Measurements from ENCODE around the gene CA12. TPM values are rescaled to one million over a fixed set of nuclear protein-coding genes. Genes with fewer than 3 reads are reported as not detected.

CA12 gene
- total RNA-seq, 2 donors from 2014 or later: 0.55 to 2.4 TPM

DNA sequence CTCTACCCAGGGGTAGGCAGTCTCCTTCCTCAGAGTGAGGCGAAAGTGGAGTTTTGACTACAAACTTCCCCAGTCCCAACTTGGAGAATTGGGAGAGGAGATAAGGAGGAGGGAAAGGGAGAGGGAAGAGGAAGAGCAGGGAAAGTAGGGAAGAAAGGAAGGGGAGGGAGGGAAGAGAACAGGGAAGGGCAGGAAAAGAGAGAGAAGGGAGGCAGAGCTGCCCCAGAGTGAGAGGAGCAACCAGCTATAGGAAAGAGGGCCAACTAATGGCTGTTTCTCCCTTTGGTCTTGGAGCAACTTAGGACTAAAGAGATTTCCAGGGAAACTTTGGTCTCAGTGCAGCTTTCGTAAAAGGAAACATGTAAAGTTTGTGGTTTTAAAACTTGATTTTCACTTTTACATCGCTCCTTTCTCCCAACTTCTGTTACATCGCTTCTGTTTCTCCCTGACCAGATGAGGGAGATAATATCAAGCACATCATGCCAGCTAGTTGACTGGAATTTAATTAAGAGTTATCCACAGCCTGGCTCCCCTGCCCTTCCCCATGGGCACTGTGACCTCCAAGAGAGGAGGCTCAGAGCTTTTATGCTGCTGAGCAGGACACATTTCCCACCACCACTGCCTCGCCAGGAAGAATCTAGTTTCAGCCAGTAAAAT, 1.4 kb downstream of the CA12 start:
- DNase-seq (no peak), ATAC-seq (replicated peaks in 1 of 2) (no peak)
- H3K4me1 Mint-ChIP-seq (ENCODE audit: low read depth): peaks cover 63% of the 10 kb centered on the region
- H3K4me3 Mint-ChIP-seq: peak overlapping the region; percentile 80 to 81
- H3K36me3 Mint-ChIP-seq (ENCODE audit: insufficient read depth in 2 of 2): peaks cover 0 to 3% of the 10 kb centered on the region in 2 donors
- no peak overlapping the region for H3K27ac Mint-ChIP-seq
- no peaks in the 10 kb centered on the region for H3K9me3 Mint-ChIP-seq
- H3K27me3 Mint-ChIP-seq (ENCODE audit: low read depth): peaks cover 76% of the 10 kb centered on the region

DNA sequence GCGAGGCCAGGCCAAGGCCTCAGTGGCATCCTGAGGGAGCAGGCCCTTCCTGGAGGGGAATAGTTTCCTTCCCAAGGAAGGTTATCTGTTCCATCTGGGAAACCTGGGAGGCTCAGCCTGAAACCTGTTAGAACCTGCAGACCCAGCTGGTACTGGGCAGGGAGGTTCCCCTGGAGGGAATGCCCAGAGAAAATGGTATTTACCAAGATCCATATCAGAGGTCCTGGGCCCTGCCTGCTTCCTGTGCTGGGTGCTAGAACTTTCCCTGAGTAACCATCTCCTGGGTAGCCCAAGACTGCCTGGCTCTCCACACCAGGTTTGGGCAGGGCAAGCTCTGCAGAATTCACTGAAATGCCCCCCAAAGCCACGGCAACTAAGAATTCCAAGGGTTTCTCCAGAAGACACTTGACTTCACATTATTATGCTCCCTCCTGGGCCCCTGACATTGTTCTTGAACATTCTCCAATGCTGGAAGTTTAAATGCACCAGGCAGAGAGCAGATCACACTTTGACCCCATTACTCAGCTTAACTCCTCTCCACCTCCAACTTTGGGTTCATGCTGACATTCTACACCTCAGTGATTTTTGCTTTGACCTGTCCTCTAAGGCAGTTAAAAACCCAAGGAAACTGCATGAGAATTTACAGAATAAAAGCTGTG, 2.0 kb downstream of the CA12 start:
- DNase-seq (no peak), ATAC-seq (replicated peaks in 1 of 2) (no peak)
- no peak overlapping the region for H3K27ac Mint-ChIP-seq
- no peak overlapping the region for H3K4me3 Mint-ChIP-seq
- no peaks in the 10 kb centered on the region for H3K36me3 Mint-ChIP-seq (ENCODE audit: insufficient read depth in 2 of 2)
- H3K9me3 Mint-ChIP-seq: no peaks in the 10 kb centered on the region
- H3K27me3 Mint-ChIP-seq (ENCODE audit: low read depth): peaks cover 69% of the 10 kb centered on the region
- peaks cover 70% of the 10 kb centered on the region for H3K4me1 Mint-ChIP-seq (ENCODE audit: low read depth)

DNA sequence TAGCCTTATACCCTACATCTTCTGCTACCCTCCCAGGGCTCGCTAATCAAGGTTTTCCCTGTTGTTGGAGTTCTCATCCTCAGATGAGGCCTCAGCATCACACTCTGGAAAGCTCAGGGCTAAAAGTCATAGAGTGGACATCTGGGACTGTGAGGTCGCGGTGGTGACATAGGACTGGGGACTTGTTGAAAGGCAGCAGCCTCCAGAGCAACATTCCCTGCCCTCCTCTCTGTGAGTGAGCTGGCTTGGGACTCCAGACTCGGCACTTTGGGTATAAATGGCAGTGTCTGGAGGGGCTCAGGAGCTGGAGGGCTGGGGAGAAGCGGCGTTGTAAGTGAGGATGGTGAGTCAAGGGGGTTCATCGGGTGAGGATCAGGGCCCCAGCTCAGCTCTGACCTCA, 2.7 kb downstream of the CA12 start:
- Mint-ChIP-seq H3K4me1 (ENCODE audit: low read depth) (peaks cover 72% of the 10 kb centered on the region), H3K9me3 (no peaks in the 10 kb centered on the region), H3K27me3 (ENCODE audit: low read depth) (peaks cover 63% of the 10 kb centered on the region), H3K36me3 (ENCODE audit: insufficient read depth in 2 of 2) (no peaks in the 10 kb centered on the region), H3K4me3 (no peak overlapping the region), H3K27ac (no peak overlapping the region)
- ATAC-seq (replicated peaks in 1 of 2) (no peak), DNase-seq (no peak)

DNA sequence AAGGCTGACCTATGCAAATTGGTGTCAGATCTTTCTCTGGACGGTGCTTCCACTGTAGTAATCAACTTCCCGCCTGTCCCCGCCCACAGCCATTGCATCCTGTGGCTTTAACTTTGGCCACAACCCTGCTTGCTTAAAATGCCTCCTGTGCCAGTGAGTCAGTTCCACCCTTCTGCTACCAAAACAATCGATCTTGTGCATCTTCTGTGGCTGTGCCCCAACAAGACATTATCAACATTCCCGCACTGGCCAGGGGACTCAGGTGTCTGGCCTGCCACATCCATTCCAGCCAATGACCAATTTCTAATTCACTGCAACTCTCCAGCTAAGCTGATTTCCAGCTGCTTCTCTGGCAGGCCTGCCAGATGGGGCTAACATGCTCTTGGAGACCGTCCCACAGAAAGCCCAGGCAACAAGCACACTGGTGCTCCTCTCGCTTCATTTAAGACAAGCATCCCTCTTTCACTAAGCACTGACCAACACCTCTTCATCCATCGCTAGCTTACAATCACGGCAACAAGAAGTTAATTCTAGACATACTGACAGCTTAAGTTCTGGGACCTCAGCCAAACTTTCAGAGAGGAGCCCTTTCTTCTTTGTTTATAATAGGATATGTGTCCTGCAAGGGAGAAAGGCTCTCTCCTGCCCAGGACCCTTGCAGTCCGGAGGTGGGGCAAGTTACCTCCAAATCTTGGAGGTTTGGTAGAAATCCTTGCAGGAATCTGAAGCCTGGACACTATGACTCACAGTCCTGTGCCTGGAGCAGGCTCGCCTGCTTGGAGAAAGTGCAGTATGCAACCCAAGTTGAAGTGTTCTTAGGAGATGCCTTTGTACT, 6.7 kb downstream of the CA12 start:
- ATAC-seq (replicated peaks in 1 of 2): peak; percentile 62 to 68
- DNase-seq: peak; percentile 77 to 78
- Mint-ChIP-seq H3K4me1 (ENCODE audit: low read depth) (peaks cover 66% of the 10 kb centered on the region), H3K27ac (peak overlapping the region; percentile 93), H3K36me3 (ENCODE audit: insufficient read depth in 2 of 2) (no peaks in the 10 kb centered on the region), H3K27me3 (ENCODE audit: low read depth) (peaks cover 25% of the 10 kb centered on the region), H3K9me3 (no peaks in the 10 kb centered on the region), H3K4me3 (peak overlapping the region; percentile 73 to 86)

DNA sequence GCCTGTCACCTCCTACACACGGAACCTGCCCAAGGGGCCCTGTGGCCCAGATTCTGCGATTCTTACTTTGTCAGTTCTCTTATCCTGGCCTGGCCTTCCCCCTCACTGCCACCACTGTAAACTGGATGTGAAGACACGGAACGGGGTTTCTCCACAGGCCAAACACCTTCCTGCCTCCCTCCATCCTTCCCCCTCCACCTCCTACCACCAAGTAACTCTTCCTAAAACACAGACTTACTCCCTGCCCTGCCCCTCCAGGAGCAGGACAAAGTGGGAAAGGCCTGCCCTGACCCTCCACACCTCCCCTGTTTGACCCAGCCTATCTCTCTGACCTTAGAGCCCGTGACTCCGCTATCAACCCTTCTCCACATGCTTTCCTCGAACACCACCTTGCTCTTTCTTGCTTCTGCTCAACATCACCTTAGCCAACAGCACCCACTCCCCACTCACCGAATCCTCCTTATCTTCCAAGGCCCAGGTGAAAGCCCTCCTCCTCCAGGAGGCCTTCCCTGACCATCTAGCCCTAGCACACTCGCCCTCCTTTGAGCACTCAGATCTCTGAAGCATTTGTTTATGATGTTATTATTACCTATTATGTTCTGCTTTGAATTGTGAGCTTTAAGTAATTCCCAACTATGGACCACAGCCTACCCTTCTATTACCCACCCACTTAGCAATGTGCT, 7.6 kb downstream of the CA12 start:
- H3K27ac Mint-ChIP-seq: peak overlapping the region; percentile 6
- H3K4me1 Mint-ChIP-seq (ENCODE audit: low read depth): peaks cover 64% of the 10 kb centered on the region
- H3K36me3 Mint-ChIP-seq (ENCODE audit: insufficient read depth in 2 of 2): no peaks in the 10 kb centered on the region
- DNase-seq (no peak), ATAC-seq (replicated peaks in 1 of 2) (no peak)
- H3K4me3 Mint-ChIP-seq: peak overlapping the region in 1 of 2 donors; percentile 86
- H3K27me3 Mint-ChIP-seq (ENCODE audit: low read depth): peaks cover 21% of the 10 kb centered on the region
- no peaks in the 10 kb centered on the region for H3K9me3 Mint-ChIP-seq

DNA sequence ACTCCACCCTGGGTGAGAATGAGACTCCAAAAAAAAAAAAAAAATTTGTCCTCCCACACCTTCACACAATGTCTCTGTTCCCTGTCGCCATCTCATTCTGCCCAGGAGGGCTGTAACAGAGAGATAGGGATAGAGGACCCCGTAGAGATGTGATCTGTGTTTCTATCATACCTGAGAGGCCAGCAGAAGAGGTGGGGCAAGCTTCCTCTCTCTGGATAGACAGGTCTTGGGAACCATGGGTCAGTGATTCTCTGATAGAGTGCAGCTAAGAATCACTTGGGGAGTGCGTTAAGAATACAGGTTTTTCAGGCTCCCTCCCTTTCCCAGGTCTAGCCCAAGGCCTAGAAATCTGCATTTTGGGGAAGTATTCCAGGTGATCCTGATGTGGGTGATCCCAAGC, 8.3 kb downstream of the CA12 start:
- no peak overlapping the region for H3K27ac Mint-ChIP-seq
- H3K36me3 Mint-ChIP-seq (ENCODE audit: insufficient read depth in 2 of 2): no peaks in the 10 kb centered on the region
- H3K27me3 Mint-ChIP-seq (ENCODE audit: low read depth): peaks cover 14% of the 10 kb centered on the region
- H3K9me3 Mint-ChIP-seq: no peaks in the 10 kb centered on the region
- H3K4me1 Mint-ChIP-seq (ENCODE audit: low read depth): peaks cover 64% of the 10 kb centered on the region
- H3K4me3 Mint-ChIP-seq: no peak overlapping the region
- DNase-seq (no peak), ATAC-seq (replicated peaks in 1 of 2) (no peak)

DNA sequence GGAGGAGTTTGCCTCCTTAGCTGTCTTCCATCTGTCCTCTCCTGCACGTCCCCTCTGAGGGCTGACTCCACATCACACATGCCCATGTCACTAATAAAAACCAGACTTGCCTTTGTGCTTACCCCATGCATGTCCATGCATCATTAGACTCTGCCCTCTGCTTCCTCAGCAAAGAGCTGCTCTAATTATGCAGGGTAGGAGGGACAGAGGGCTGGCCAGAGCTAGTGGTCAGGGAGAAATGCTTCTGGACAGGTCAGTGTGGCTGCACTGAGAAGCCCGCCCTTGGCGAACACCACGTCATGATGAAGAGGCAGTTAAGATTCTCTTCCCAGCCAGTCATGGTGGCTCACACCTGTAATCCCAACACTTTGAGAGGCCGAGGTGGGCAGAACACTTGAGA, 8.9 kb downstream of the CA12 start:
- no peak overlapping the region for H3K4me3 Mint-ChIP-seq
- peaks cover 9% of the 10 kb centered on the region for H3K27me3 Mint-ChIP-seq (ENCODE audit: low read depth)
- no peaks in the 10 kb centered on the region for H3K9me3 Mint-ChIP-seq
- peaks cover 64% of the 10 kb centered on the region for H3K4me1 Mint-ChIP-seq (ENCODE audit: low read depth)
- no peak for ATAC-seq (replicated peaks in 1 of 2)
- H3K36me3 Mint-ChIP-seq (ENCODE audit: insufficient read depth in 2 of 2): no peaks in the 10 kb centered on the region
- DNase-seq: no peak
- no peak overlapping the region for H3K27ac Mint-ChIP-seq

DNA sequence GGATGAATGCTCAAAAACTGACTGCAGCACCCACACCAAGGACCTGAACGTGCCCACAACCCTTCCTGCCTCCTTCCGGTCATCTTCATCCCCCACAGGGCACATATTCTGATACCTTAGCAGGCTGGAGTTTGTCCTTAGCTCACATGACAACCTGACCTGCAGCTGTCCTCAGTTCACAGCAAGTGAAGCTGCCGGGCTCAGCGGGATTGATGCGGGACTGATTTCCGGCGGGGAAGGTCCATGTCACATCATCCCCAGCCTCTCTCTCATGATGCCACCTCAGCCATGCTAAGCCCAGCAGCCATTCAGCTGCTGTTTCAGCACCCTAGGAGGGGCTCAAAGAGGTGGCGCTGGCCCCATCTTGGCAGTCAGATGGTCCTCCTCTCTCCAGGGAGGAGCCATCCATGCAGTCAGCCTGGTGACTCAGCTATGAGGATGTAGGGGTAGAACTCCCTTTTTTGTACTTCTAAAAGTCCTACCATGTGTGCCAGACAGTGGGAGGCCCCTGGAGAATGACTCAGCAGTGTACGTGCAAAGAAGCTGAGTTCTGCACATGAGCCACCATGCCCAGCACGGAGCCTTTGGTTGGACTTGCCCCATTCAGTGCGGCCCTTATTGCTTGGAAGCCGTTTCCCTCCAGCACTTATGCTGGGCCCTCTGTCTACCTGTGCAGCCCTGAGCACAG, 9.5 kb downstream of the CA12 start:
- peaks cover 3% of the 10 kb centered on the region for H3K27me3 Mint-ChIP-seq (ENCODE audit: low read depth)
- peak; percentile 64 to 65 for ATAC-seq (replicated peaks in 1 of 2)
- peak; percentile 48 to 56 for DNase-seq
- peak overlapping the region; percentile 77 for H3K27ac Mint-ChIP-seq
- H3K36me3 Mint-ChIP-seq (ENCODE audit: insufficient read depth in 2 of 2): no peaks in the 10 kb centered on the region
- peak overlapping the region; percentile 43 to 67 for H3K4me3 Mint-ChIP-seq
- H3K9me3 Mint-ChIP-seq: no peaks in the 10 kb centered on the region
- H3K4me1 Mint-ChIP-seq (ENCODE audit: low read depth): peaks cover 63% of the 10 kb centered on the region

DNA sequence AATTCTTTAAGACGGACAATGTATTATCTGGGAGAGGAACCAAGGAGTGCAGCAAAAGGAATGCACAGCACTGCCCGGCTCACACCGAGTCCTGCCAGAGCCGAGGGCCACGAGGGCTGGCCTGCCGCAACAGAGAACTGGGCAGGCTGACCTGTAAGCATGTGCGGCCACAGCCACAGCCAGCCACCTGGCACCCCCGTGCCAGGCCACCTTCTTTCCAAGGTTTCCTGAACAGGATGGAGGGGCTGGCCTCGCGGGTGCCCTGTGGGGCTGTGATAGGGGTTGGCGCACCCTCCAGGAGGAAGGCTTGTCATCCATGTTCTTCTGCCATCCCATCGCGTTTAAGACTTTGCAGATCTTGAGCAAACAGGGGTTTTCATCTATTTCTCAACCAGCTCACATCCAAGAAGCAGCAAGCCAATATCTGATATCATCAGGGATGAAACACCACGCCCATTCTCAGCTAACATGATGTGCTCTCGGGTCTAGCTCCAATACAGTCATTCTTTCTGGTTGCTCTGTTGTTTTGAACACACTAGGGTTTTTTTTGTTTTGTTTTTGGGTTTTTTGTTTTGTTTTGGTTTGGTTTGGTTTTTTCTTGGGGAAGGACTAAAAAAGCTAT, 10.2 kb downstream of the CA12 start:
- Mint-ChIP-seq H3K27me3 (ENCODE audit: low read depth) (no peaks in the 10 kb centered on the region), H3K27ac (peak overlapping the region; percentile 77), H3K4me1 (ENCODE audit: low read depth) (peaks cover 57% of the 10 kb centered on the region), H3K9me3 (no peaks in the 10 kb centered on the region), H3K36me3 (ENCODE audit: insufficient read depth in 2 of 2) (no peaks in the 10 kb centered on the region), H3K4me3 (peak overlapping the region; percentile 44 to 67)
- ATAC-seq (replicated peaks in 1 of 2): peak; percentile 30 to 49
- DNase-seq: peak in 1 of 2 donors; percentile 19

DNA sequence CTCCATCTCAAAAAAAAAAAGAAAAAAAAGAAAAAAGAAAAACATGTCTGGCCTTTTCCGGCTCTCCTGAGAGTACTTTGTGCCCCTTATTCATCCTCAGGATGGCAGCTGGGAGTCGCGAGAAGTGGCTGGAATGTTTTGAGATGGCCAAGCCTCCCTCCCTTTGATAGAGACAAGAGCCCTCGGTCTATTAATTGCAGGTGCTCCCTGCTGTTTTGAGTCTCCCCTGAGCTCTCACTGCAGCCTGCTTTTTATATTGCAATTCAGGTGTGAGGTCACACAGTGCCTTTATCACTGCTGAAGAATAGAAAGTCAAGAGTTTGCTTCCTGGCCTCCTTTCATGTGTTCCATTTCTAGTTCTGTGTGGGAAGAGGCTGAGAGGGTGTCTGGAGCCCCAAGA, 10.9 kb downstream of the CA12 start:
- DNase-seq (no peak), ATAC-seq (replicated peaks in 1 of 2) (no peak)
- H3K4me3 Mint-ChIP-seq: no peak overlapping the region
- no peaks in the 10 kb centered on the region for H3K36me3 Mint-ChIP-seq (ENCODE audit: insufficient read depth in 2 of 2)
- H3K27ac Mint-ChIP-seq: no peak overlapping the region
- H3K4me1 Mint-ChIP-seq (ENCODE audit: low read depth): peaks cover 51% of the 10 kb centered on the region
- no peaks in the 10 kb centered on the region for H3K9me3 Mint-ChIP-seq
- no peaks in the 10 kb centered on the region for H3K27me3 Mint-ChIP-seq (ENCODE audit: low read depth)

DNA sequence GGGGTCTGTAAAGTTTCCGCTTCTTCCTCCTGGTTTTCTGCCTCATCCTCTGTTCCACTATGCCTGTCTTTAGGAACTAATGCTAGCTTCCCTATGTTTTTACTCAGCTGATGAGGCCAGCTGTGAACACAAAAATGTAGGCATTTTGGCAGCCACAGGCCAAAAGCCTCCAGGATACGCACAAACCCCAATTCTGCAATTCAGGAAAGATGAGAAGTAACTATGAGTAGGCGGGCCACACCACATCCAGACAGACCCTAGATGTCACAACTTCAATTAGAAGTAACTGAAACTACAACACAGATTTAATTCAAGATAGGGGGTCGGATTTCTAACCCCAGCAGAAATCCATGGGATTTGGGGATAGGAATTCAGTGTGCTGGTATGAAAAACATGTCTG, 11.9 kb downstream of the CA12 start:
- Mint-ChIP-seq H3K27me3 (ENCODE audit: low read depth) (peaks cover 6% of the 10 kb centered on the region), H3K9me3 (no peaks in the 10 kb centered on the region), H3K4me3 (no peak overlapping the region), H3K4me1 (ENCODE audit: low read depth) (peaks cover 41% of the 10 kb centered on the region), H3K36me3 (ENCODE audit: insufficient read depth in 2 of 2) (no peaks in the 10 kb centered on the region), H3K27ac (no peak overlapping the region)
- no peak for DNase-seq
- ATAC-seq (replicated peaks in 1 of 2): no peak

DNA sequence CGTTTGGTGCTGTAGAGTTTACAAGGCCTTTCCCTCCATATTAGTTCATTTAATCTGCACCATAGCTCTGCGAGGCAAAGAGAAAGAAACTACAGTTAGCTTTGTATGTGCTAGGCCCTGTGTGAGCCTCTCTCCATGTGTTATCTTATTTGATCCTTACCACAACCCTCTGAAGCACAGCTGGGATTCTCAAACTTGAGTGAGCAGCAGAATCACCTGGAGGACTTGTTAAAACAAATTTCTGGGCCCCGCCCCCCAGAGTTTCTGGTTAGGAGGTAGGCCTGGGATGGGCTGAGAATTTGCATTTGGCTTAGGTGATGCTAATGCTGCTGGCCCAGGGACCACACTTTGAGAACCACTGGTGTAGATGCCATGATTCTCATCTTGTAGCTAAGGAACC, 12.3 kb downstream of the CA12 start:
- Mint-ChIP-seq H3K4me1 (ENCODE audit: low read depth) (peaks cover 36% of the 10 kb centered on the region), H3K36me3 (ENCODE audit: insufficient read depth in 2 of 2) (no peaks in the 10 kb centered on the region), H3K27ac (no peak overlapping the region), H3K4me3 (no peak overlapping the region), H3K27me3 (ENCODE audit: low read depth) (peaks cover 8% of the 10 kb centered on the region), H3K9me3 (no peaks in the 10 kb centered on the region)
- DNase-seq (no peak), ATAC-seq (replicated peaks in 1 of 2) (no peak)

Data from activated T-cell treated with anti-CD3 and anti-CD28 coated beads, Interleukin-2, amount 50 U/mL, for 72 hours (primary cell).